Stimulated activated CD4-positive, alpha-beta T cell treated with anti-CD3 and anti-CD28 coated beads, Interleukin-1b, Interleukin-23, amount 100 ng/mL, for 24 hours (primary cell): Measurements from ENCODE around the gene WARS2.

Source experiments
- DNase-seq, 4 experiments: peaks; one replicate each; pipeline ENCODE4 v3.0.0-alpha.2; 2020; ENCODE audit warnings: low read depth in 4 of 4, low spot score in 1 of 4

Gene WARS2

GRCh38 chr1:119001181-119002027 is 139.0 kb downstream of the WARS2 start:
- no peak for DNase-seq

GRCh38 chr1:119000371-119001180 is 139.9 kb downstream of the WARS2 start:
- no peak for DNase-seq

GRCh38 chr1:118999348-119000071 is 140.9 kb downstream of the WARS2 start:
- DNase-seq, result no peak

- no peak for DNase-seq
Observed at GRCh38 chr1:118998171-118998570, 142.3 kb downstream of the WARS2 start.

DNA sequence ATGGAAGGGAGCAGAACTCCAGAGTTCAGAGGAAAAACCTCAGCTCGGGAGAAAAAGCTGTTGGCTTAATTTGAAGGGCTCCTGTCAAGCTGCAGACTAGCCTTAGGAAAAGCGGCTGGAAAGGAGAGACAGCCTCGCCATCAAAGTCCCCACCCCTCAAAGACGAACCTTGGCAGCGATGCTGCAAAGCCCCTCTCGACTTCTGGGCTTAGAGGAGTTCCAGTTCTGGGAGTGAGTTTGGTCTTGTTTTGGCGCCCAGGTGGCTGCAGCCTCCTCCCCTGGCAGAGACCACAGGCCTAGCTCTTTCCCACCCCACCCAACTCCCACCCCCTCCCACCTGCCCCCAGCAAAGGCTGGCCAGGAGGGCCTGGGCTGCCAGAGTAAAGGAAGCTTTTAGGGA is 143.2 kb downstream of the WARS2 start:
- DNase-seq, result no peak

- no peak for DNase-seq
Observed at GRCh38 chr1:118995312-118996016, 145.0 kb downstream of the WARS2 start.

DNA sequence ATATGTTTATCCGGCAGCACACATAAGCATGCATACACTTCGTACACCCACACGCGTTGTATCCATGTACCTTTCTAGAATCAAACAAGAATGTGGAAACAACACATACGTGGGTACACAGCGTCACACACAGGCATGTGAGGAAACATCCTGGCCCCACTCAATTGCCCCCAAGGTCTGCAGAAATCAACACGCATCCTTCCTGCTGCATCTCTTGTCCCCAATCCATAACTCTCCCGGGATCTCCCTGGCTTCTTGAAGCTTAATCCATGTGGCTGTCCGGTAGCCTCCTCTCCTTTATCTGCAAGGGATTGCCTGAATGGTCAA is 146.8 kb downstream of the WARS2 start:
- no peak for DNase-seq

GRCh38 chr1:118992868-118993699 is 147.4 kb downstream of the WARS2 start:
- DNase-seq, result no peak

DNA sequence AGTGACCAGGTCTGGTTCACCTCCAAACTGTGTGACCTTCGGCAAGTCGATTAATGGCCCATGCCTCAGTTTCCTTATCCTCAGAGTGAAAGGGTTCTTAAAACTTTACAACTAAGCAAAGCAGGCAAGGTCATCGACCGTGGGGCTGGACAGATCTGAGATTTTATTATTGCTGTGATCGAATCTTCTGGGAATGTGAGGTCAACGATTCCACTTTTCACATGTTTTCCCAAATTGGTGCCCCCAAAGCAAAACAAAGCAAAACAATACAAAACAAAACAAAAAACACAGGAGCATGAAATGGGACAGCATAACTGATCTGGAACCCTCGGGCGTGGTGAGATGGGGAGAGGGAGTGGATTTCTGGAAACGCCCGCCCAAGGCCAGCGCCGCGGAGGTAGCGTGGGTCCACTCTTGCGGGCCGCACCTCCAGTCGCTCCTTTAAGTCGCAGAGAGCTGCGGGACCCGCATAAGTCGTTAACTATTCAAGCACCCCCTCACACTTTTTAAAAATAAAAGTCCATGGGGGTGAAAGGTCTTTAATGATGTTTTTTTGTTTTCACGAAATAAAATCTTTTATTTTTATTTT is 148.1 kb downstream of the WARS2 start:
- DNase-seq, result no peak

- DNase-seq, result no peak
Observed at GRCh38 chr1:118991448-118991847, 149.0 kb downstream of the WARS2 start.

GRCh38 chr1:118990513-118991152 is 149.8 kb downstream of the WARS2 start:
- no peak for DNase-seq

- no peak for DNase-seq
Observed at GRCh38 chr1:118989878-118990378, 150.5 kb downstream of the WARS2 start.

DNA sequence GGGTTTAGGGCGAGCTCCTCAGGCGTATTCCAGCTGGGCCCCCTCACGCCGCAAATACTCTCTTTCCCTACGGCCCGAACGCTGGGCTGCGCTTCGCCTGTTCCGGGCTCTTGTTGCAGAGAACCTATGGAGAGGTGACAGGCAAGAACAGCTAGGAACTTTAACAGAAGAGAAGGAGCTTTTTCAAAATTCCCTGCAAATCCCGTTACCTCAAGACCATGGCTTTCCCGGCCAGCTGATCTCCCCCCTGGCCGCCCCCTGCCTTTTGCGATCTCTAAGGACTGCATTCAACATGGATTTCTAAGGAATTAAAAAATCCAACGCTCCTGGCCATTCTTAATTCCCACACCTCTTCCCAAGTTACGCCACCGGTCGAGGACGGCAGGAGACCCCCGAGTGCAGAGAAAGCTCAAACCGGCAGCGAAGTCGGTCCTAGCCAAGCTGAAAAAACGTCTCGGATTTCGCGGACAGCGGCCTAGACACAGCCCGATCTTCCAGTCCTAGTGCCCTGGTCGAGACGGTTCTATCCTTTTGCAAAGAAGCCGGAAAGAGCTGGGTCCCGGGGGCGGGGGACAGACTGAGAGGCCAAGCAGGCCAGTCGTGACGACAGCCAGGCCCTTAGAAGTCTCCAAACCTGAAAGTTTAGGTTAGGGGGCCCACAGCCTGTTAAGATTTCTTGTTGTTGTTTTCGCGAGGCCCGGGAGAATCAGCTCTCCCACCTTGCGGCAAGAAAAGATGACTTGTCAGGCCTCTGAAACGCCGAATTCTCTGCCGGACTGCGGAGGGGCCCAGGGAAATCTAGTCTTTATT is 151.2 kb downstream of the WARS2 start:
- DNase-seq, result no peak

- DNase-seq, result no peak
Observed at GRCh38 chr1:118988186-118989005, 152.1 kb downstream of the WARS2 start, which contains the start of gene TBX15. Gene TBX15, minus strand, starts transcription at chr1:118988343. Its CDS starts 548 bp downstream, at chr1:118987795.

DNA sequence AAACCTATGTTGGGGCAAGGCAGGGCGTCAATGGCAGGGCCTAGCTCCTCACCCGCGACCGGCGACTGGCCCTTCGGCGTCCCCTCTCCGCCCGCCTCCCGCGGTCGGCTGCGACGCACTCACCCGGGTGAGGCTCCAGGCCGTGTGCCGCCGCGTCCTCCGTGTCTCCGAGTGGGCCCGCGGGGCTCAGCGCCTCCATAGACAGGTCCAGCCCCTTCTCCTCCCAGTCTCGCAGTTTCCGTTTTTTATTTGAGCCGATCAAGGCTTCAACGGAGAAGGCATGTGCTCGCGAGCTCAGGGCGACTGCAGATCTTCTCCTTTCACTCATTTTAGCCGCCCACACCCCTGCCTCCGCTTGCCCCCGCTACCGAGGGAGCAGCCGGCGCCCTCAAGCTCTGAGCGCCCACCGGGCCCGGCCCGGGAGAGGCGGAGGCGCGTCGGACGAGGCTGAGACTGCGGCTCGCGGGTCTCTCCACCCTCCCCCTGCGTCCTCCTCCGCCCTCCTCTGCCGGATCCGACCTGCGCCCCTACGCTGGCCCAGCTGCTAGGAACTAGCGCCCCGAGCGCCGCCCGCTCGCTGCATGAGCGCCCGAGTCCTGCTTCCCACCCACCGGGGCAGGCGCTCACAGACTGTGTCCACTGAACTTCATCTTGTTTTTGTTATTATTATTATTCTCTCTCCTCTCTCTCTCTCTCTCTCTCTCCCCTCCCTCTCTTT is 152.8 kb downstream of the WARS2 start:
- DNase-seq, result no peak

GRCh38 chr1:118986555-118987467 is 153.6 kb downstream of the WARS2 start:
- no peak for DNase-seq
